Endothelial cell of umbilical vein (primary cell): ENCODE results near the gene PCDH9. TPM values are rescaled to one million over a fixed set of nuclear protein-coding genes. Genes with fewer than 3 reads are reported as not detected.

Source experiments
- BruUV-seq: library from RNA; stranded (reverse); fragments of 400-500 nt; replicated peaks from 2 replicates; lab custom pipeline; 2021; lab: Mats Ljungman, UMichigan
- CTCF ChIA-PET: fragments of 300-600, 350-600 bp; sonication (Branson Sonifier 250); formaldehyde crosslinking; loops from one replicate; lab custom pipeline; 2021; ENCODE audit warnings: antibody characterized with exemption, inconsistent platforms; lab: Charles Lee
- POLR2A ChIA-PET: fragments of 300-600, 350-600 bp; sonication (Branson Sonifier 250); formaldehyde crosslinking; loops from one replicate; lab custom pipeline; 2021; ENCODE audit warnings: antibody characterized with exemption, inconsistent platforms; lab: Charles Lee
- DNase-seq: peaks from one replicate; pipeline ENCODE4 v3.0.0-alpha.2; 2011; ENCODE audit warnings: low read depth, low spot score
- FAIRE-seq: peaks from 2 replicates; lab custom pipeline; 2011; peaks lifted over from hg19 to GRCh38; lab: Jason Lieb, UNC
- H2AFZ ChIP-seq: 2 replicates; pipeline ENCODE4 v1.6.0; 2012; ENCODE audit warnings: low read depth, low read length, control low read depth, inconsistent platforms
- H3K27ac ChIP-seq: 2 replicates; pipeline ENCODE4 v1.5.1; 2011; ENCODE audit warnings: low read depth, mild to moderate bottlenecking, control low read depth, low read length, moderate library complexity; ENCODE audit not compliant: insufficient read depth
- H3K27me3 ChIP-seq, 2 experiments: 2 replicates each; pipeline versions ENCODE4 v1.6.0 to v1.6.1; 2011; ENCODE audit warnings: low read length in 2 of 2, mixed read lengths in 1 of 2; ENCODE audit not compliant: control insufficient read depth in 2 of 2, insufficient read depth in 2 of 2
- H3K36me3 ChIP-seq, 2 experiments: 2 replicates in 1 of 2; 3 replicates in 1 of 2; pipeline ENCODE4 v1.5.1; 2011; ENCODE audit warnings: low read length in 2 of 2, mild to moderate bottlenecking in 1 of 2, moderate library complexity in 1 of 2; ENCODE audit not compliant: control insufficient read depth in 2 of 2, insufficient read depth in 2 of 2; ENCODE audit errors: extremely low read depth in 1 of 2
- H3K4me1 ChIP-seq: 3 replicates; pipeline ENCODE4 v1.5.1; 2011; ENCODE audit warnings: mild to moderate bottlenecking, low read length; ENCODE audit not compliant: control insufficient read depth, insufficient read depth; ENCODE audit errors: extremely low read depth
- H3K4me2 ChIP-seq: 2 replicates; pipeline ENCODE4 v1.6.1; 2011; ENCODE audit warnings: low read length, control low read depth, mixed read lengths; ENCODE audit not compliant: insufficient read depth
- H3K4me3 ChIP-seq, 3 experiments: fragments of 200-600 bp in 1 of 3; sonication (generic), shearing (Covaris generic) in 1 of 3; replicated peaks in 1 of 3; 2 replicates each; pipeline ENCODE4 v1.5.1; 2011 to 2016; ENCODE audit warnings: control low read depth in 3 of 3, low read length in 3 of 3, mild to moderate bottlenecking in 2 of 3, inconsistent platforms in 1 of 3, low read depth in 1 of 3, moderate library complexity in 1 of 3; ENCODE audit not compliant: insufficient read depth in 1 of 3
- H3K79me2 ChIP-seq: 2 replicates; pipeline ENCODE4 v1.6.0; 2012; ENCODE audit warnings: low read length, inconsistent platforms; ENCODE audit not compliant: control insufficient read depth, insufficient read depth
- H3K9ac ChIP-seq: replicated peaks from 2 replicates; pipeline ENCODE3; 2011; ENCODE audit warnings: low read length, control low read depth; ENCODE audit not compliant: insufficient read depth; ENCODE audit errors: extremely low read depth
- H3K9me1 ChIP-seq: replicated peaks from 3 replicates; pipeline ENCODE4 v1.6.0; 2011; ENCODE audit warnings: mild to moderate bottlenecking, low read length; ENCODE audit not compliant: control insufficient read depth, insufficient read depth; ENCODE audit errors: extremely low read depth
- H3K9me3 ChIP-seq: replicated peaks from 2 replicates; pipeline ENCODE4 v1.5.1; 2012; ENCODE audit warnings: low read length, inconsistent platforms; ENCODE audit not compliant: control insufficient read depth, insufficient read depth
- H4K20me1 ChIP-seq: replicated peaks from 2 replicates; pipeline ENCODE3; 2011; ENCODE audit warnings: mild to moderate bottlenecking, low read length; ENCODE audit not compliant: control insufficient read depth, insufficient read depth; ENCODE audit errors: extremely low read depth
- EZH2 ChIP-seq: IDR thresholded peaks from 2 replicates; pipeline ENCODE4 v1.6.1; 2012; ENCODE audit warnings: borderline replicate concordance, low read depth, mild to moderate bottlenecking, moderate library complexity, low read length, inconsistent platforms; ENCODE audit not compliant: severe bottlenecking
- FOS ChIP-seq: IDR thresholded peaks from 2 replicates; pipeline ENCODE4 v1.6.1; 2011; ENCODE audit warnings: mild to moderate bottlenecking, low read length, moderate library complexity, borderline replicate concordance; ENCODE audit not compliant: insufficient read depth
- GATA2 ChIP-seq: IDR thresholded peaks from 2 replicates; pipeline ENCODE4 v1.7.0; 2011; ENCODE audit warnings: low read depth, mild to moderate bottlenecking, moderate library complexity, mixed read lengths, low read length; ENCODE audit not compliant: insufficient read length, insufficient read depth
- JUN ChIP-seq: IDR thresholded peaks from 2 replicates; pipeline ENCODE4 v1.6.1; 2011; ENCODE audit warnings: borderline replicate concordance, low read depth; ENCODE audit not compliant: insufficient read length, insufficient read depth
- MYC ChIP-seq: IDR thresholded peaks from one replicate; pipeline ENCODE4 v1.6.1; 2011; ENCODE audit warnings: mild to moderate bottlenecking, low read depth, low read length
- POLR2A ChIP-seq: IDR thresholded peaks from 2 replicates; pipeline ENCODE4 v1.6.1; 2012; ENCODE audit warnings: low read depth, mild to moderate bottlenecking, control low read depth, low read length
- POLR2AphosphoS5 ChIP-seq: IDR thresholded peaks from 2 replicates; pipeline ENCODE4 v1.6.1; 2012; ENCODE audit warnings: low read depth, mild to moderate bottlenecking, control low read depth, low read length, moderate library complexity; ENCODE audit not compliant: insufficient read depth
- dilution Hi-C: fragments of 300-500 bp; cut with MboI; formaldehyde crosslinking; loops from one replicate; pipeline ENCODE4 v1.15.0; 2019; ENCODE audit warnings: low sequenced_read_pairs; ENCODE audit not compliant: extremely low pct_ligation_motif_present
- intact Hi-C: fragments of 100-400 bp; cut with micrococcal nuclease; formaldehyde crosslinking; loops from one replicate; pipeline ENCODE4 v1.10.0; 2022
- polyA plus RNA-seq, 4 experiments: library from polyadenylated mRNA; depleted of rRNA in 3 of 4; stranded (reverse) in 3 of 4; unstranded in 1 of 4; fragments of >200 nt; gene quantifications; 2 replicates each; pipeline versions ENCODE4 v1.2.1 to v1.2.3, GENCODE V29; 2011 to 2012; ENCODE audit warnings: missing spikeins in 1 of 4
- total RNA-seq: library from RNA; stranded (reverse); gene quantifications from 2 replicates; pipeline ENCODE4 v1.2.3, GENCODE V29; 2021
- TF ChIP-seq, protein P1 (sequence below): IDR thresholded peaks from 2 replicates; pipeline ENCODE4 v1.6.1; 2011; ENCODE audit not compliant: insufficient read depth, insufficient read length
- TF ChIP-seq, protein P2 (sequence below), 2 donors: IDR thresholded peaks; 1 replicate in 1 of 2; 2 replicates in 1 of 2; pipeline ENCODE4 v1.5.1; 2011; ENCODE audit warnings: low read length in 2 of 2, mild to moderate bottlenecking in 2 of 2, moderate library complexity in 2 of 2, control low read depth in 1 of 2, inconsistent platforms in 1 of 2, low read depth in 1 of 2; ENCODE audit not compliant: insufficient read depth in 1 of 2; ENCODE audit errors: extremely low read depth in 1 of 2

The PCDH9 gene
- total and polyA plus RNA-seq, 2 donors (not counting 3 experiments of a cell fraction or from before 2014, with no cell fraction given): 1.1 to 5.2 TPM

DNA sequence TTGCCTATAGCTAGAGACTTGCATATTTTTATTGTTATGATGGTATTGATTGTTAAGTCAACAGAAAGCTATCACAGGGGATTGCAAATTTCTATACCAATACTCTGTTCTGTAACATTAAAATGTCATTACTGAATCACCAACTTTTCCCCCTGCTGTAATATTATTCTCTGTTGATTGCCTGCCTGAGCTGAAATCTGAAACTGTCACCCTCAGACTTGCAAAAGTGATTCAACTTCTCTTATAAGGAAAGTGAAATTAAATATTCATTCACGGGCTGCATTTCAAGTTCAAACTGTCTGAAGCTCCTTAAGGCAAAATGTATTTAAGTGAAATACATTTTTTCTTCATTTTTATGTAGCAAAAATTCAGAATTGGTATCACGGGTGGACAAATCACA lies 723.2 kb downstream of the PCDH9 start:
- BruUV-seq: no TSS peak
- DNase-seq (no peak), FAIRE-seq (no peak)
- TF ChIP-seq, protein P1, sequence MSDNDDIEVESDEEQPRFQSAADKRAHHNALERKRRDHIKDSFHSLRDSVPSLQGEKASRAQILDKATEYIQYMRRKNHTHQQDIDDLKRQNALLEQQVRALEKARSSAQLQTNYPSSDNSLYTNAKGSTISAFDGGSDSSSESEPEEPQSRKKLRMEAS: no peak
- TF ChIP-seq EZH2: no peak
- TF ChIP-seq GATA2: no peak
- TF ChIP-seq FOS: no peak
- no peak for TF ChIP-seq POLR2A
- no peaks in the 10 kb centered on the region for H3K36me3 ChIP-seq
- CTCF ChIA-PET: interaction anchor here (0.7 to 1.1 kb wide), 3 partner anchors 32 to 114 kb away, joined by 3 read pairs; no protein-coding TSS in a partner anchor
- H2AFZ ChIP-seq: no peak overlapping the region
- no peaks in the 10 kb centered on the region for H3K9me1 ChIP-seq
- no peak overlapping the region for H3K9ac ChIP-seq
- H3K79me2 ChIP-seq: no peaks in the 10 kb centered on the region
- dilution Hi-C loops: no loop called here
- no peak overlapping the region for H3K4me2 ChIP-seq
- no peaks in the 10 kb centered on the region for H4K20me1 ChIP-seq
- POLR2A ChIA-PET: no interaction called here
- no peaks in the 10 kb centered on the region for H3K4me1 ChIP-seq
- H3K9me3 ChIP-seq: no peaks in the 10 kb centered on the region
- H3K27ac ChIP-seq: no peak overlapping the region
- H3K4me3 ChIP-seq: no peak overlapping the region
- H3K27me3 ChIP-seq: no peaks in the 10 kb centered on the region
- intact Hi-C loops: no loop called here

DNA sequence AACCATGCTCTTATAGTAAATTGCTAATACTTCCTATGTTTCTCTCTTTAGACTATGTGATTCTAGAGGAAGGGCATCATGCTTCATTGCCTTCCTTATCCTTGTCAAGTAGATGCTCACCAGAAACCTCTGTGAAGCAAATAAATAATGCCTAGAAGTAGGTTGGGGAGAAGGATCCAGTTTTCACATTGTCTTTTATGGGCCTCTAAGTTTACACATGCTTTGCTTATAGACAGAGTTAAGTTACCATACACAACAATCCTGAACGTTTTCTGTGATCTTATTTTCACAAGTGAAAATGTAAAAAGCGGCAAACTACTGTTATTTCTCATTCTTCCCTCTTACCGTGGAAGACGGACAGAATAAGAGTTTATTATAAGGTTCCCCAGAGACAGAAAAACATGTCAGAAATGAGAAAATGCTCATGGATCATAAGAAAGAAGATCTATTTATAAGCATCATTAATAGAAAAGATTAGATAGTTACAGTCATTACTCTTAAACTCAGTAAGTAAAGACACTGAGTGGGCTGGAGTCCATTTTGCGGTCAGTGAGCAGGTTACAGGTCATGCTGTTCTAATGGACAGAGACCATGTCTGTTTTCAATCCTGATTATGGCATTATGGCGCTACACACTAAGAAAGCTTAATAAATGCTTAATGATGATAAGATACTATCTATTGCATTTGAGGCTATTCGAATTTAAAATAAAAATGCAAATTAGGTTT lies 723.9 kb downstream of the PCDH9 start:
- Histone ChIP-seq H3K4me3 (no peak overlapping the region), H3K27ac (no peak overlapping the region), H3K27me3 (no peaks in the 10 kb centered on the region), H3K9me3 (no peaks in the 10 kb centered on the region), H3K9ac (no peak overlapping the region), H3K4me1 (no peaks in the 10 kb centered on the region), H4K20me1 (no peaks in the 10 kb centered on the region), H3K79me2 (no peaks in the 10 kb centered on the region), H2AFZ (no peak overlapping the region), H3K36me3 (no peaks in the 10 kb centered on the region), H3K4me2 (no peak overlapping the region), H3K9me1 (no peaks in the 10 kb centered on the region)
- ChIA-PET CTCF (interaction anchor here (1.1 kb wide), 1 partner anchor 112 kb away, joined by 3 read pairs; no protein-coding TSS in a partner anchor), POLR2A (no interaction called here)
- no TSS peak for BruUV-seq
- dilution Hi-C loops (no loop called here), intact Hi-C loops (no loop called here)
- no peak for TF ChIP-seq GATA2
- no peak for TF ChIP-seq POLR2AphosphoS5
- no peak for TF ChIP-seq POLR2A
- no peak for TF ChIP-seq EZH2
- no peak for TF ChIP-seq MYC
- TF ChIP-seq JUN: no peak
- TF ChIP-seq FOS: no peak
- TF ChIP-seq, protein P2, sequence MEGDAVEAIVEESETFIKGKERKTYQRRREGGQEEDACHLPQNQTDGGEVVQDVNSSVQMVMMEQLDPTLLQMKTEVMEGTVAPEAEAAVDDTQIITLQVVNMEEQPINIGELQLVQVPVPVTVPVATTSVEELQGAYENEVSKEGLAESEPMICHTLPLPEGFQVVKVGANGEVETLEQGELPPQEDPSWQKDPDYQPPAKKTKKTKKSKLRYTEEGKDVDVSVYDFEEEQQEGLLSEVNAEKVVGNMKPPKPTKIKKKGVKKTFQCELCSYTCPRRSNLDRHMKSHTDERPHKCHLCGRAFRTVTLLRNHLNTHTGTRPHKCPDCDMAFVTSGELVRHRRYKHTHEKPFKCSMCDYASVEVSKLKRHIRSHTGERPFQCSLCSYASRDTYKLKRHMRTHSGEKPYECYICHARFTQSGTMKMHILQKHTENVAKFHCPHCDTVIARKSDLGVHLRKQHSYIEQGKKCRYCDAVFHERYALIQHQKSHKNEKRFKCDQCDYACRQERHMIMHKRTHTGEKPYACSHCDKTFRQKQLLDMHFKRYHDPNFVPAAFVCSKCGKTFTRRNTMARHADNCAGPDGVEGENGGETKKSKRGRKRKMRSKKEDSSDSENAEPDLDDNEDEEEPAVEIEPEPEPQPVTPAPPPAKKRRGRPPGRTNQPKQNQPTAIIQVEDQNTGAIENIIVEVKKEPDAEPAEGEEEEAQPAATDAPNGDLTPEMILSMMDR (IDR thresholded peaks at IDR 0.05; ENCODE audit: extremely low read depth in 1 of 2, insufficient read depth in 1 of 2, low read depth in 1 of 2, low read length in 2 of 2): no peak
- TF ChIP-seq, protein P1: no peak
- no peak for FAIRE-seq
- no peak for DNase-seq
